ENCODE measurements around the gene HSPBP1. TPM values are rescaled to one million over a fixed set of nuclear protein-coding genes. Genes with fewer than 3 reads are reported as not detected.

The HSPBP1 gene
- total and polyA plus RNA-seq, 4 donors = 9.4 to 31.6 (median 13.5) TPM

GRCh38 chr19:55269299-55269698 is 10.6 kb downstream of the HSPBP1 start:
- H3K36me3 ChIP-seq (ENCODE audit: control insufficient read depth in 4 of 4, insufficient read depth in 3 of 4, low read depth in 1 of 4, low read length in 3 of 4) = peaks cover 3 to 25% (median 4%) of the 10 kb centered on the region in 4 donors
- WGBS = 97% methylated on average over 8 of the region's 8 CpGs

GRCh38 chr19:55266840-55267239 is 13.1 kb downstream of the HSPBP1 start:
- DNase-seq (ENCODE audit: low spot score) = no peak
- TF ChIP-seq REST (IDR thresholded peaks at IDR 0.05) (no peak), NR2F2 (IDR thresholded peaks at IDR 0.05) (no peak), MAX (IDR thresholded peaks at IDR 0.05) (no peak)
- Histone ChIP-seq H3K9ac (ENCODE audit: low read depth in 1 of 2, low read length in 2 of 2) (no peak overlapping the region), H3K27me3 (ENCODE audit: control insufficient read depth in 4 of 4, insufficient read depth in 4 of 4, low read length in 3 of 4) (no peaks in the 10 kb centered on the region), H3K27ac (ENCODE audit: low read depth in 1 of 2, low read length in 2 of 2) (no peak overlapping the region), H3K4me1 (ENCODE audit: control insufficient read depth in 4 of 4, insufficient read depth in 4 of 4, low read length in 3 of 4) (no peaks in the 10 kb centered on the region), H3K36me3 (ENCODE audit: control insufficient read depth in 4 of 4, insufficient read depth in 3 of 4, low read depth in 1 of 4, low read length in 3 of 4) (peaks cover 0 to 10% (median 1%) of the 10 kb centered on the region in 4 donors), H3K9me3 (ENCODE audit: control insufficient read depth in 4 of 4, low read length in 3 of 4) (no peaks in the 10 kb centered on the region), H3K4me3 (ENCODE audit: low read depth in 1 of 3, low read length in 3 of 3) (no peak overlapping the region)
- WGBS = 99% methylated on average over 4 of the region's 4 CpGs

More at GRCh38 chr19:55269299-55269698, 10.6 kb downstream of the HSPBP1 start:
- Histone ChIP-seq H3K9ac (ENCODE audit: low read depth in 1 of 2, low read length in 2 of 2) (no peak overlapping the region), H3K27ac (ENCODE audit: low read depth in 1 of 2, low read length in 2 of 2) (no peak overlapping the region), H3K4me1 (ENCODE audit: control insufficient read depth in 4 of 4, insufficient read depth in 4 of 4, low read length in 3 of 4) (no peaks in the 10 kb centered on the region), H3K9me3 (ENCODE audit: control insufficient read depth in 4 of 4, low read length in 3 of 4) (no peaks in the 10 kb centered on the region), H3K4me3 (ENCODE audit: low read depth in 1 of 3, low read length in 3 of 3) (no peak overlapping the region), H3K27me3 (ENCODE audit: control insufficient read depth in 4 of 4, insufficient read depth in 4 of 4, low read length in 3 of 4) (no peaks in the 10 kb centered on the region)
- no peak for TF ChIP-seq MAX (IDR thresholded peaks at IDR 0.05)
- TF ChIP-seq FOXA1 (IDR thresholded peaks at IDR 0.05) = no peak
- no peak for TF ChIP-seq RAD21 (IDR thresholded peaks at IDR 0.05)
- TF ChIP-seq ZBTB33 (IDR thresholded peaks at IDR 0.05) = no peak
- TF ChIP-seq RXRA (IDR thresholded peaks at IDR 0.05) = no peak
- no peak for TF ChIP-seq FOXA2 (IDR thresholded peaks at IDR 0.05)
- no peak for TF ChIP-seq NR2F2 (IDR thresholded peaks at IDR 0.05)
- TF ChIP-seq GABPA (IDR thresholded peaks at IDR 0.05 in 1 of 2, conservative IDR thresholded peaks at IDR 0.05 in 1 of 2) = no peak
- TF ChIP-seq JUND (IDR thresholded peaks at IDR 0.05) = no peak
- TF ChIP-seq TAF1 (conservative IDR thresholded peaks at IDR 0.05) = no peak
- TF ChIP-seq ATF3 (IDR thresholded peaks at IDR 0.05) = no peak
- no peak for TF ChIP-seq YY1 (IDR thresholded peaks at IDR 0.05)
- TF ChIP-seq HNF4A (conservative IDR thresholded peaks at IDR 0.05) = no peak
- no peak for TF ChIP-seq REST (IDR thresholded peaks at IDR 0.05)
- DNase-seq (ENCODE audit: low spot score) = no peak
